ENCODE data around the gene TMEM119. TPM values are rescaled to one million over a fixed set of nuclear protein-coding genes. Genes with fewer than 3 reads are reported as not detected.
A peak's percentile ranks its signal among the peaks of the same experiment; 100 is the strongest.

Gene TMEM119
- total and polyA plus RNA-seq, 2 of the 8 experiments (the other 6 are each of a cell fraction or from before 2014, with no cell fraction given): 0.35 to 0.61 TPM

DNA sequence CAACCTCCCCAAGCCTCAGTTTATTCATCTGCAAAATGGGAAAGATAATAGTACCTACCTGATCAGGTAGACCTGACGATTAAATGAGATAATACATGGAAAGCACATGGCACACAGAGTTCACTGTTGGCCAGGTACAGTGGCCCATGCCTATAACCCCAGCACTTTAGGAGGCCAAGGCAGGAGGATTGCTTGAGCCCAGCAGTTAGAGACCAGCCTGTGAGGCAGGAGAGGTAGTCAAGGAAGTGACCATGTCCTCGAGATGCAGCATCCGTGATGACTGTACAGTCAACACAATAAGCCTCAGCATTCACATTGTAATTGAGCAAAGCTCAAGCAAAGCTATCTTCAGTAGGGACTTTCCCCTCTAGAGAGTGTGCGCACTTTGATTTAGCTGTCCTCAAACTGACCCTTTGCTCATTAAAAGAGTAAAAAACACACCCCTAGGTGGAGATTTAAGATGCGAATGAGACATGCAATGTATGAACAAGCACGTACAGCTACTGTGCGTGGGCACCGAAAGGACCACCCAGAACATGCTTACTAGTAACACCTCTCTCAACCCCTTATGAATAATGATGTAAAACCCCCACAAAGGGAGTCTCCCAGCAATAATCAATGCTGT lies 25.6 kb downstream of the TMEM119 start:
- POLR2A ChIA-PET (ENCODE audit: partially characterized antibody): no interaction called here
- CTCF ChIA-PET (ENCODE audit: partially characterized antibody): interaction anchor here (0.9 to 24.3 kb wide), 6 partner anchors 8 to 79 kb away, joined by 3 to 523 read pairs (median 5); no protein-coding TSS in a partner anchor
- no peak overlapping the region for H2BK15ac ChIP-seq (ENCODE audit: low read length)

More for the DNA sequence above, 25.6 kb downstream of the TMEM119 start:
- no peak overlapping the region for H3K14ac ChIP-seq (ENCODE audit: insufficient read length)
- H4K8ac ChIP-seq (ENCODE audit: extremely low read depth, insufficient read depth, low read length): no peak overlapping the region
- no peaks in the 10 kb centered on the region for H3K4me1 ChIP-seq (replicated peaks in 1 of 4; ENCODE audit: control insufficient read depth in 3 of 4, insufficient read depth in 4 of 4, low read length in 3 of 4)
- TF ChIP-seq CTBP2 (IDR thresholded peaks at IDR 0.05; ENCODE audit: borderline replicate concordance, insufficient read depth, insufficient read length, low read length): no peak
- TF ChIP-seq KDM1A (IDR thresholded peaks at IDR 0.05; ENCODE audit: borderline replicate concordance, low read length): peak; percentile 64; the same call in 1 of the 2 replicates
- no peak for TF ChIP-seq SIN3A (conservative IDR thresholded peaks at IDR 0.05 in 1 of 2, IDR thresholded peaks at IDR 0.05 in 1 of 2; ENCODE audit: low read depth in 1 of 2, low read length in 2 of 2)
- no peaks in the 10 kb centered on the region for H3K79me2 ChIP-seq (ENCODE audit: control insufficient read depth in 1 of 2, insufficient read depth in 2 of 2, low read length in 2 of 2)
- no peak overlapping the region for H3K23ac ChIP-seq (ENCODE audit: insufficient read length)
- H2BK120ac ChIP-seq (replicated peaks; ENCODE audit: low read depth, low read length): no peak overlapping the region
- WGBS, 2 experiments (ENCODE audit: extremely low coverage in 1 of 2, insufficient coverage in 1 of 2, insufficient read length in 1 of 2, insufficient replicate concordance in 2 of 2, low coverage in 1 of 2, low lambda C conversion rate in 2 of 2, missing lambda C conversion rate in 1 of 2): 94% methylated on average over 8 of the region's 8 CpGs; no CpG with 5 or more reads in 1 of the 2 experiments
- no peak overlapping the region for H3K56ac ChIP-seq (replicated peaks; ENCODE audit: insufficient read length, low read depth, low read length)
- H3K4me3 ChIP-seq (ENCODE audit: extremely low read depth in 1 of 4, insufficient read depth in 2 of 4, low read depth in 3 of 4, low read length in 4 of 4): no peak overlapping the region
- H3K27ac ChIP-seq (ENCODE audit: low read depth, low read length): no peak overlapping the region
- no peak overlapping the region for H3K4me2 ChIP-seq (ENCODE audit: insufficient read depth in 1 of 2, low read depth in 2 of 2, low read length in 2 of 2)
- H2AFZ ChIP-seq (ENCODE audit: low read length): no peak overlapping the region
- no peak overlapping the region for H4K91ac ChIP-seq (replicated peaks; ENCODE audit: insufficient read length, low read length)
- H3K36me3 ChIP-seq (ENCODE audit: control insufficient read depth in 2 of 4, insufficient read depth in 4 of 4, low read length in 3 of 4): peaks cover 4 to 22% (median 17%) of the 10 kb centered on the region in 4 experiments; a peak in 7 of 8 replicates
- H4K20me1 ChIP-seq (replicated peaks in 1 of 2; ENCODE audit: control insufficient read depth in 1 of 2, insufficient read depth in 2 of 2, low read length in 2 of 2): peaks cover 0 to 1% of the 10 kb centered on the region in 2 experiments
- no peak overlapping the region for H3K9ac ChIP-seq (replicated peaks in 1 of 4; ENCODE audit: extremely low read depth in 1 of 4, low read depth in 3 of 4, low read length in 3 of 4)
- 0 out of 2 replicates have a peak overlapping the region, but pooled peaks have one; percentile 14 for H2BK12ac ChIP-seq (ENCODE audit: low read depth, low read length)
- H2BK20ac ChIP-seq (ENCODE audit: low read length): no peak overlapping the region
- H3K9me3 ChIP-seq (ENCODE audit: insufficient read depth in 2 of 2, low read depth in 1 of 2, low read length in 1 of 2): no peaks in the 10 kb centered on the region
- no peaks in the 10 kb centered on the region for H3K79me1 ChIP-seq (ENCODE audit: low read depth, low read length)
- DNase-seq (ENCODE audit: low read depth in 1 of 2, low spot score in 2 of 2) (peak in 1 of 2 experiments; percentile 23), FAIRE-seq (no peak)
- H2AK5ac ChIP-seq (ENCODE audit: low read depth, low read length): no peak overlapping the region; the same call in 1 of the 2 replicates
- H3K23me2 ChIP-seq (ENCODE audit: low read depth, low read length): peaks cover 2% of the 10 kb centered on the region; the same call in 1 of the 2 replicates
- no peaks in the 10 kb centered on the region for H3K27me3 ChIP-seq (replicated peaks in 1 of 4; ENCODE audit: control insufficient read depth in 3 of 4, extremely low read depth in 1 of 4, insufficient read depth in 3 of 4, low read length in 3 of 4)
- no peak overlapping the region for H4K5ac ChIP-seq (ENCODE audit: insufficient read length, low read depth, low read length)
- H3K18ac ChIP-seq (ENCODE audit: extremely low read depth, low read length): no peak overlapping the region
- no peak overlapping the region for H3K4ac ChIP-seq (replicated peaks; ENCODE audit: insufficient read length, low read depth, low read length)
- H2BK5ac ChIP-seq (ENCODE audit: low read depth, low read length): no peak overlapping the region
